Lower leg skin (tissue), 3 donors: ENCODE measurements around the gene AP3D1.

Source experiments
- CTCF ChIP-seq, 3 donors: fragments of 450-650 bp; IDR thresholded peaks; one replicate each; pipeline ENCODE4 v1.5.1; 2016; ENCODE audit warnings: antibody characterized with exemption in 3 of 3, mild to moderate bottlenecking in 3 of 3, moderate library complexity in 2 of 3
- POLR2A ChIP-seq, 2 donors: fragments of 450-650 bp; IDR thresholded peaks; one replicate each; pipeline ENCODE4 v1.6.1; 2016 to 2017; ENCODE audit warnings: antibody characterized with exemption in 2 of 2, mild to moderate bottlenecking in 1 of 2, moderate library complexity in 1 of 2

- TF ChIP-seq POLR2A (IDR thresholded peaks at IDR 0.05) (no peak), CTCF (IDR thresholded peaks at IDR 0.05) (no peak)
Observed at GRCh38 chr19:2129486-2129885, 21.9 kb downstream of the AP3D1 start.
